ENCODE results near the gene CCDC183. TPM values are rescaled to one million over a fixed set of nuclear protein-coding genes. Genes with fewer than 3 reads are reported as not detected.

The CCDC183 gene
- total and polyA plus RNA-seq, 2 of the 4 experiments (the other 2 are of a cell fraction), result under 0.01 to 0.29 TPM

DNA sequence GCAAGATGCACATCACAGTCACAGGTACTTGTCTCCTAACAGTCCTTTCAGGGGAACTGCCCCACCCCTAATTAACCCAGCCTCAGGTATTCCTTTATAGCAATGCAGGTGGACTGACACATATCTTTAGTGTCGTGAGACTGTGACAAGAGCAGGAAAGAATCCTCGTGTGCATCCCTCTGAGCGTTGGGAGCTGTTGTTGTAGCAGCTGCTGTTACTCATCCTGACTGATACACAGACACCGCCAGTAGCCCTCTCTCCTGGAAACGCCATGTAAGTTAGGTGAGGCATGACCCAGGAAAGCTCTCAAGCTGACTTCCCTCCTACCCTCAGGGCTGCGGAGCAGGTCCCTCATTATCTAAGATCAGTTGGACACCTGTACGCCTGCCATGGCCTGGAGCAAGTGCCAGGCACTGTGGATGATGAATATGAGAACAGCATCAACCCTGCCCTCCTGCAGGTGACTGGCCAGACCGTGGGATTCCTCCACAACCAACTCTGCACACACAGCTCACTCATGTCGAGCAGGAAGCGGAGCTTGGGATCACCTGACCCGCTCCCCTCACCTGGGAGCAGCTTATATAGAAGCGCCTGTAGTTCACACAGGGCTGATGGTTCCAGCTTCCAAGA is 21.6 kb upstream of the CCDC183 start:
- ChIA-PET POLR2A (ENCODE audit: unreplicated experiment) (no interaction called here), CTCF (no interaction called here)
- ATAC-seq (ENCODE audit: low read depth) (no peak), DNase-seq (no peak)
- Histone ChIP-seq H2BK5ac (ENCODE audit: low read depth, low read length, poor library complexity, severe bottlenecking) (no peak overlapping the region), H3K4me2 (ENCODE audit: low read depth, low read length) (no peak overlapping the region), H3K18ac (ENCODE audit: low read depth, low read length) (no peak overlapping the region), H3K4me1 (ENCODE audit: control insufficient read depth, insufficient read depth, low read length) (no peaks in the 10 kb centered on the region), H3K9me3 (ENCODE audit: control insufficient read depth, insufficient read depth, low read length) (peaks cover 9% of the 10 kb centered on the region), H2BK15ac (ENCODE audit: low read depth, low read length) (no peak overlapping the region), H3K9me1 (ENCODE audit: insufficient read depth, low read length) (no peaks in the 10 kb centered on the region), H3K27me3 (ENCODE audit: control insufficient read depth, insufficient read depth, low read length) (peaks cover 28% of the 10 kb centered on the region), H2BK20ac (ENCODE audit: low read depth, low read length) (no peak overlapping the region), H3K79me1 (ENCODE audit: low read depth in 1 of 2, low read length in 2 of 2) (no peaks in the 10 kb centered on the region), H3K23ac (ENCODE audit: low read depth, low read length) (no peak overlapping the region), H4K8ac (ENCODE audit: low read depth in 2 of 2, low read length in 2 of 2) (no peak overlapping the region), H2AK5ac (ENCODE audit: low read depth, low read length) (no peak overlapping the region), H2AK9ac (replicated peaks; ENCODE audit: low read depth, low read length, poor library complexity) (no peak overlapping the region), H3K4ac (ENCODE audit: low read depth, low read length) (no peak overlapping the region), H3K36me3 (ENCODE audit: control insufficient read depth, insufficient read depth, low read length) (no peaks in the 10 kb centered on the region), H2AFZ (replicated peaks; ENCODE audit: low read length, poor library complexity) (no peak overlapping the region), H3K4me3 (ENCODE audit: insufficient read depth, low read depth, low read length) (no peak overlapping the region), H3K27ac (ENCODE audit: insufficient read depth, low read length) (no peak overlapping the region), H3K14ac (replicated peaks; ENCODE audit: low read depth, low read length) (no peak overlapping the region), H3K9ac (ENCODE audit: low read depth, low read length) (no peak overlapping the region), H3K56ac (ENCODE audit: extremely low read depth, insufficient read depth, low read length) (no peak overlapping the region), H2BK120ac (ENCODE audit: low read depth, low read length) (no peak overlapping the region), H4K91ac (ENCODE audit: insufficient read depth, low read depth, low read length) (no peak overlapping the region), H4K5ac (ENCODE audit: low read depth, low read length) (no peak overlapping the region), H4K20me1 (ENCODE audit: insufficient read depth, low read length) (no peaks in the 10 kb centered on the region)
- TF ChIP-seq, protein P1, sequence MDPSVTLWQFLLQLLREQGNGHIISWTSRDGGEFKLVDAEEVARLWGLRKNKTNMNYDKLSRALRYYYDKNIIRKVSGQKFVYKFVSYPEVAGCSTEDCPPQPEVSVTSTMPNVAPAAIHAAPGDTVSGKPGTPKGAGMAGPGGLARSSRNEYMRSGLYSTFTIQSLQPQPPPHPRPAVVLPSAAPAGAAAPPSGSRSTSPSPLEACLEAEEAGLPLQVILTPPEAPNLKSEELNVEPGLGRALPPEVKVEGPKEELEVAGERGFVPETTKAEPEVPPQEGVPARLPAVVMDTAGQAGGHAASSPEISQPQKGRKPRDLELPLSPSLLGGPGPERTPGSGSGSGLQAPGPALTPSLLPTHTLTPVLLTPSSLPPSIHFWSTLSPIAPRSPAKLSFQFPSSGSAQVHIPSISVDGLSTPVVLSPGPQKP (IDR thresholded peaks at IDR 0.05; ENCODE audit: borderline replicate concordance, low read depth, low read length), result no peak
- TF ChIP-seq POLR2A (IDR thresholded peaks at IDR 0.05; ENCODE audit: low read depth, low read length) (no peak), RAD21 (IDR thresholded peaks at IDR 0.05; ENCODE audit: low read length) (no peak), MAZ (IDR thresholded peaks at IDR 0.05; ENCODE audit: borderline replicate concordance, low read depth, low read length) (no peak), SMC3 (IDR thresholded peaks at IDR 0.05; ENCODE audit: low read depth, low read length) (no peak), CEBPB (IDR thresholded peaks at IDR 0.05; ENCODE audit: low read depth, low read length) (no peak), BHLHE40 (IDR thresholded peaks at IDR 0.05; ENCODE audit: low read depth, low read length) (no peak), NFE2L2 (IDR thresholded peaks at IDR 0.05; ENCODE audit: low read depth, low read length) (no peak), RFX5 (IDR thresholded peaks at IDR 0.05; ENCODE audit: low read depth, low read length) (no peak), MAFK (IDR thresholded peaks at IDR 0.05; ENCODE audit: low read depth, low read length) (no peak), FOS (IDR thresholded peaks at IDR 0.05; ENCODE audit: low read depth, low read length) (no peak), CHD1 (IDR thresholded peaks at IDR 0.05; ENCODE audit: low read depth, low read length) (no peak), MXI1 (IDR thresholded peaks at IDR 0.05; ENCODE audit: borderline replicate concordance, low read depth, low read length) (no peak), RCOR1 (IDR thresholded peaks at IDR 0.05; ENCODE audit: insufficient replicate concordance, low read length) (no peak)
- TF ChIP-seq, protein P2, sequence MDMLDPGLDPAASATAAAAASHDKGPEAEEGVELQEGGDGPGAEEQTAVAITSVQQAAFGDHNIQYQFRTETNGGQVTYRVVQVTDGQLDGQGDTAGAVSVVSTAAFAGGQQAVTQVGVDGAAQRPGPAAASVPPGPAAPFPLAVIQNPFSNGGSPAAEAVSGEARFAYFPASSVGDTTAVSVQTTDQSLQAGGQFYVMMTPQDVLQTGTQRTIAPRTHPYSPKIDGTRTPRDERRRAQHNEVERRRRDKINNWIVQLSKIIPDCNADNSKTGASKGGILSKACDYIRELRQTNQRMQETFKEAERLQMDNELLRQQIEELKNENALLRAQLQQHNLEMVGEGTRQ (IDR thresholded peaks at IDR 0.05; ENCODE audit: low read depth, low read length), result no peak
- TF ChIP-seq, protein P3, sequence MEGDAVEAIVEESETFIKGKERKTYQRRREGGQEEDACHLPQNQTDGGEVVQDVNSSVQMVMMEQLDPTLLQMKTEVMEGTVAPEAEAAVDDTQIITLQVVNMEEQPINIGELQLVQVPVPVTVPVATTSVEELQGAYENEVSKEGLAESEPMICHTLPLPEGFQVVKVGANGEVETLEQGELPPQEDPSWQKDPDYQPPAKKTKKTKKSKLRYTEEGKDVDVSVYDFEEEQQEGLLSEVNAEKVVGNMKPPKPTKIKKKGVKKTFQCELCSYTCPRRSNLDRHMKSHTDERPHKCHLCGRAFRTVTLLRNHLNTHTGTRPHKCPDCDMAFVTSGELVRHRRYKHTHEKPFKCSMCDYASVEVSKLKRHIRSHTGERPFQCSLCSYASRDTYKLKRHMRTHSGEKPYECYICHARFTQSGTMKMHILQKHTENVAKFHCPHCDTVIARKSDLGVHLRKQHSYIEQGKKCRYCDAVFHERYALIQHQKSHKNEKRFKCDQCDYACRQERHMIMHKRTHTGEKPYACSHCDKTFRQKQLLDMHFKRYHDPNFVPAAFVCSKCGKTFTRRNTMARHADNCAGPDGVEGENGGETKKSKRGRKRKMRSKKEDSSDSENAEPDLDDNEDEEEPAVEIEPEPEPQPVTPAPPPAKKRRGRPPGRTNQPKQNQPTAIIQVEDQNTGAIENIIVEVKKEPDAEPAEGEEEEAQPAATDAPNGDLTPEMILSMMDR (conservative IDR thresholded peaks at IDR 0.05; ENCODE audit: low read depth, low read length), result no peak
- intact Hi-C loops (cut with micrococcal nuclease), result no loop called here
- no TSS peak for BruUV-seq (replicated peaks)
- WGBS, 2 experiments (ENCODE audit: extremely low coverage in 2 of 2, insufficient read length in 1 of 2), result 75% methylated on average over 5 of the region's 12 CpGs; no CpG with 5 or more reads in 1 of the 2 experiments
- in situ Hi-C loops (cut with MboI; ENCODE audit: low sequenced_read_pairs), result no loop called here
- dilution Hi-C loops (cut with HindIII; ENCODE audit: low sequenced_read_pairs, unreplicated experiment), result no loop called here
